SK-N-SH (cell line): ENCODE data around the gene UPP1. TPM values are rescaled to one million over a fixed set of nuclear protein-coding genes. Genes with fewer than 3 reads are reported as not detected.

ENCODE experiments used
- CTCF ChIA-PET: fragments of 300-600, 350-600 bp; formaldehyde crosslinking; extraction: SDS; loops from one replicate; lab custom pipeline; 2021; lab: Yijun Ruan, JAX
- POLR2A ChIA-PET: fragments of 350-600 bp; sonication (Branson Sonifier 250); formaldehyde crosslinking; extraction: SDS; loops from one replicate; lab custom pipeline; 2020; ENCODE audit warnings: antibody characterized with exemption, inconsistent platforms; lab: Yijun Ruan, JAX
- DNase-seq: peaks from one replicate; pipeline ENCODE4 v3.0.0; 2012
- H2AFZ ChIP-seq: fragments of 200-600 bp; sonication (generic); 2 replicates; pipeline ENCODE4 v1.8.1; 2016; ENCODE audit warnings: antibody characterized with exemption, mild to moderate bottlenecking, low read depth
- H3F3A ChIP-seq: fragments of 200-600 bp; sonication (generic); replicated peaks from 2 replicates; pipeline ENCODE3; 2016; ENCODE audit warnings: antibody characterized with exemption, mild to moderate bottlenecking; ENCODE audit not compliant: insufficient read depth
- H3K27ac ChIP-seq, 2 experiments: fragments of 200-500 bp in 1 of 2; fragments of 200-600 bp in 1 of 2; sonication (Bioruptor generic) in 1 of 2; sonication (generic), shearing (Covaris generic) in 1 of 2; 2 replicates each; pipeline versions ENCODE4 v1.5.1 to v1.6.1; 2014 to 2016; ENCODE audit warnings: low read depth in 2 of 2, inconsistent platforms in 1 of 2, low read length in 1 of 2, mild to moderate bottlenecking in 1 of 2, mixed read lengths in 1 of 2
- H3K27me3 ChIP-seq: fragments of 200-600 bp; sonication (generic), shearing (Covaris generic); 2 replicates; pipeline ENCODE4 v1.6.1; 2016; ENCODE audit warnings: mixed run types; ENCODE audit not compliant: insufficient read depth
- H3K36me3 ChIP-seq, 2 experiments: fragments of 200-500 bp in 1 of 2; fragments of 200-600 bp in 1 of 2; sonication (Bioruptor generic) in 1 of 2; sonication (generic) in 1 of 2; replicated peaks in 1 of 2; 2 replicates each; pipeline versions ENCODE3 to v1.5.1; 2014 to 2016; ENCODE audit warnings: low read length in 1 of 2, mild to moderate bottlenecking in 1 of 2; ENCODE audit not compliant: insufficient read depth in 2 of 2, control insufficient read depth in 1 of 2
- H3K4me1 ChIP-seq, 2 experiments: fragments of 200-500 bp in 1 of 2; fragments of 200-600 bp in 1 of 2; sonication (Bioruptor generic) in 1 of 2; sonication (generic), shearing (Covaris generic) in 1 of 2; 2 replicates each; pipeline versions ENCODE4 v1.5.1 to v1.6.1; 2014 to 2016; ENCODE audit warnings: low read depth in 1 of 2, low read length in 1 of 2, mixed run types in 1 of 2; ENCODE audit not compliant: insufficient read depth in 2 of 2, control insufficient read depth in 1 of 2
- H3K4me2 ChIP-seq: fragments of 200-600 bp; sonication (generic), shearing (Covaris generic); 2 replicates; pipeline ENCODE4 v1.6.1; 2017; ENCODE audit warnings: mixed run types
- H3K4me3 ChIP-seq, 2 experiments: fragments of 200-500 bp in 1 of 2; fragments of 200-600 bp in 1 of 2; sonication (Bioruptor generic) in 1 of 2; sonication (generic), shearing (Covaris generic) in 1 of 2; 2 replicates each; pipeline versions ENCODE4 v1.5.1 to v1.8.1; 2014 to 2016; ENCODE audit warnings: low read depth in 2 of 2, inconsistent platforms in 1 of 2, low read length in 1 of 2, mild to moderate bottlenecking in 1 of 2, mixed read lengths in 1 of 2, moderate library complexity in 1 of 2
- H3K79me2 ChIP-seq: fragments of 200-600 bp; sonication (generic); 2 replicates; pipeline ENCODE4 v1.8.1; 2017; ENCODE audit warnings: mild to moderate bottlenecking; ENCODE audit not compliant: insufficient read depth
- H3K9ac ChIP-seq: fragments of 200-600 bp; sonication (generic); 2 replicates; pipeline ENCODE4 v1.6.1; 2017; ENCODE audit warnings: mixed run types
- H3K9me2 ChIP-seq: fragments of 200-600 bp; sonication (generic); 2 replicates; pipeline ENCODE4 v1.6.1; 2017; ENCODE audit warnings: mixed run types
- H3K9me3 ChIP-seq: fragments of 200-600 bp; sonication (generic); 2 replicates; pipeline ENCODE4 v1.6.1; 2017; ENCODE audit warnings: mixed run types, mild to moderate bottlenecking, moderate library complexity
- H4K20me1 ChIP-seq: fragments of 200-600 bp; sonication (generic); 2 replicates; pipeline ENCODE4 v1.6.1; 2017; ENCODE audit warnings: mild to moderate bottlenecking, mixed run types; ENCODE audit not compliant: insufficient read depth
- CTCF ChIP-seq: fragments of 200-600 bp; sonication (generic); IDR thresholded peaks from 2 replicates; pipeline ENCODE4 v1.6.1; 2017; ENCODE audit warnings: antibody characterized with exemption, mild to moderate bottlenecking, moderate library complexity
- EP300 ChIP-seq, 2 experiments: IDR thresholded peaks; 2 replicates each; pipeline versions ENCODE4 v1.4.0 to v1.6.1; 2012; ENCODE audit warnings: borderline replicate concordance in 1 of 2, low read depth in 1 of 2, low read length in 1 of 2
- EZH2phosphoT487 ChIP-seq: fragments of 200-600 bp; sonication (generic); IDR thresholded peaks from 2 replicates; pipeline ENCODE4 v1.6.1; 2017; ENCODE audit warnings: low read depth, mixed run types, mild to moderate bottlenecking, antibody characterized with exemption, moderate library complexity, borderline replicate concordance
- FOSL2 ChIP-seq: IDR thresholded peaks from 2 replicates; pipeline ENCODE4 v1.4.0; 2012; ENCODE audit warnings: low read depth, mild to moderate bottlenecking, moderate library complexity, borderline replicate concordance
- GABPA ChIP-seq: IDR thresholded peaks from 2 replicates; pipeline ENCODE4 v1.4.0; 2012; ENCODE audit warnings: low read depth, mild to moderate bottlenecking
- IRF3 ChIP-seq: fragments of 150-350 bp; IDR thresholded peaks from 2 replicates; pipeline ENCODE4 v1.6.1; 2016; ENCODE audit warnings: mild to moderate bottlenecking, low read depth, low read length
- MEF2A ChIP-seq: IDR thresholded peaks from 2 replicates; pipeline ENCODE4 v1.4.0; 2012; ENCODE audit warnings: low read depth, borderline replicate concordance
- MXI1 ChIP-seq: IDR thresholded peaks from 2 replicates; pipeline ENCODE4 v1.6.1; 2012; ENCODE audit warnings: mild to moderate bottlenecking, low read depth, low read length, improper control_type of control experiment
- PBX3 ChIP-seq: IDR thresholded peaks from 2 replicates; pipeline ENCODE4; 2012
- RAD21 ChIP-seq: IDR thresholded peaks from 2 replicates; pipeline ENCODE4 v1.6.1; 2012; ENCODE audit warnings: mild to moderate bottlenecking, low read length
- REST ChIP-seq: IDR thresholded peaks from 2 replicates; pipeline ENCODE4 v1.6.1; 2012; ENCODE audit warnings: mild to moderate bottlenecking, low read depth, low read length, moderate library complexity
- SIN3A ChIP-seq: IDR thresholded peaks from 2 replicates; pipeline ENCODE4 v1.6.1; 2012; ENCODE audit warnings: low read depth, mild to moderate bottlenecking, low read length, moderate library complexity, borderline replicate concordance
- SMC3 ChIP-seq: IDR thresholded peaks from 2 replicates; pipeline ENCODE4 v1.6.1; 2012; ENCODE audit warnings: low read depth, low read length, improper control_type of control experiment
- TAF1 ChIP-seq: IDR thresholded peaks from 2 replicates; pipeline ENCODE4 v1.6.1; 2012; ENCODE audit warnings: low read depth, mild to moderate bottlenecking, low read length, moderate library complexity, borderline replicate concordance
- TEAD4 ChIP-seq: IDR thresholded peaks from 2 replicates; pipeline ENCODE4 v1.4.0; 2012; ENCODE audit warnings: mild to moderate bottlenecking, borderline replicate concordance; ENCODE audit not compliant: insufficient read depth
- USF2 ChIP-seq: fragments of 150-350 bp; IDR thresholded peaks from 2 replicates; pipeline ENCODE4 v1.6.1; 2017; ENCODE audit warnings: antibody characterized with exemption, low read length, low read depth, borderline replicate concordance
- YY1 ChIP-seq: IDR thresholded peaks from 2 replicates; pipeline ENCODE4 v1.4.0; 2012; ENCODE audit warnings: low read depth, mild to moderate bottlenecking
- ZBTB33 ChIP-seq: IDR thresholded peaks from 2 replicates; pipeline ENCODE4 v1.4.0; 2012; ENCODE audit warnings: low read depth, borderline replicate concordance
- WGBS: methylation state at CpG from one replicate; pipeline ENCODE4 v1.1.6; 2017; ENCODE audit warnings: low lambda C conversion rate; 5-methylcytosine and 5-hydroxymethylcytosine counted together
- polyA plus RNA-seq, 3 experiments: library from polyadenylated mRNA; depleted of rRNA; stranded (reverse); fragments of >200 nt; gene quantifications; 2 replicates each; pipeline ENCODE4 v1.2.3, GENCODE V29; 2012
- TF ChIP-seq, protein P1 (sequence below): IDR thresholded peaks from 2 replicates; pipeline ENCODE4 v1.4.0; 2012; ENCODE audit warnings: low read depth, borderline replicate concordance

Gene UPP1
- polyA plus RNA-seq, 1 of the 3 experiments (the other 2 are of a cell fraction) = 56.9 TPM

GRCh38 chr7:48110868-48111267, 21.8 kb downstream of the UPP1 start:
- Histone ChIP-seq H2AFZ (no peak overlapping the region), H3K9me2 (no peaks in the 10 kb centered on the region)
- TF ChIP-seq SMC3 (no peak), REST (no peak), MXI1 (no peak), IRF3 (no peak), ZBTB33 (no peak), PBX3 (no peak), RAD21 (no peak), SIN3A (no peak), EZH2phosphoT487 (no peak), FOSL2 (no peak), GABPA (no peak), TEAD4 (no peak), EP300 (IDR thresholded peaks at IDR 0.05; ENCODE audit: borderline replicate concordance in 1 of 2, low read depth in 1 of 2, low read length in 1 of 2) (no peak), USF2 (no peak), CTCF (no peak), YY1 (no peak), MEF2A (no peak), TAF1 (no peak)
- TF ChIP-seq, protein P1, sequence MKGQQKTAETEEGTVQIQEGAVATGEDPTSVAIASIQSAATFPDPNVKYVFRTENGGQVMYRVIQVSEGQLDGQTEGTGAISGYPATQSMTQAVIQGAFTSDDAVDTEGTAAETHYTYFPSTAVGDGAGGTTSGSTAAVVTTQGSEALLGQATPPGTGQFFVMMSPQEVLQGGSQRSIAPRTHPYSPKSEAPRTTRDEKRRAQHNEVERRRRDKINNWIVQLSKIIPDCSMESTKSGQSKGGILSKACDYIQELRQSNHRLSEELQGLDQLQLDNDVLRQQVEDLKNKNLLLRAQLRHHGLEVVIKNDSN = no peak
- TF ChIP-seq, all 33 proteins: peak for 0
- ChIA-PET POLR2A (no interaction called here), CTCF (interaction anchor here (0.6 to 12.8 kb wide), 74 partner anchors 9 to 1604 kb away, joined by 3 to 185 read pairs (median 4); partner anchors contain the start of genes C7orf57, PKD1L1, SUN3 and UPP1)
- Histone ChIP-seq H3K27me3 (no peaks in the 10 kb centered on the region), H3K4me1 (peaks cover 0 to 4% of the 10 kb centered on the region in 2 experiments; a peak in 1 of 4 replicates), H3K36me3 (peaks cover 9 to 24% of the 10 kb centered on the region in 2 experiments), H3K4me2 (no peak overlapping the region), H3K4me3 (no peak overlapping the region), H3F3A (no peaks in the 10 kb centered on the region), H3K27ac (no peak overlapping the region), H3K79me2 (no peaks in the 10 kb centered on the region), H3K9me3 (no peaks in the 10 kb centered on the region), H3K9ac (no peak overlapping the region), H4K20me1 (no peaks in the 10 kb centered on the region)
- no peak for DNase-seq
- WGBS = 71% methylated on average over 4 of the region's 4 CpGs
